Measurements from ENCODE around the gene NELL1. TPM values are rescaled to one million over a fixed set of nuclear protein-coding genes. Genes with fewer than 3 reads are reported as not detected.

Gene NELL1
- total RNA-seq, 1 donor from 2014 or later = not detected

DNA sequence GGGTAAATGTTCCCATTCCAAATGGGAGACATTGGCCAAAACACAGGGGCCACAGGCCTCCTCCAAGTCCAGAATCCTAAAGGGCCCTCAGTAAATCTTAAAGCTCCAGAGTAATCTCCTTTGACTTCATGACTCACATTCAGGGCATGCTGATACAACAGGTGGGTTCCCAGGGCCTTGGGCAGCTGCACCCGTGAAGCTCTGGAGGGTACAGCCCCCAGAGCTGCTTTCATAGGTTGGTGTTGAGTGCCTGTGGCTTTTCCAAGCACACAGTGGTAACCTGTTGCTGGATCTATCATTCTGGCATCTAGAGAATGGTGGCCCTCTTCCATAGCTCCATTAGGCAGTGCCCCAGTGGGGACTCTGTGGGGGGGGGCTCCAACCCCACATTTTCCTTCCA, 54.0 kb downstream of the NELL1 start:
- POLR2A ChIA-PET = no interaction called here
- no peaks in the 10 kb centered on the region for H3K4me1 Mint-ChIP-seq
- intact Hi-C loops (cut with micrococcal nuclease) = no loop called here
- CTCF ChIA-PET = no interaction called here
- TF ChIP-seq, protein P1, sequence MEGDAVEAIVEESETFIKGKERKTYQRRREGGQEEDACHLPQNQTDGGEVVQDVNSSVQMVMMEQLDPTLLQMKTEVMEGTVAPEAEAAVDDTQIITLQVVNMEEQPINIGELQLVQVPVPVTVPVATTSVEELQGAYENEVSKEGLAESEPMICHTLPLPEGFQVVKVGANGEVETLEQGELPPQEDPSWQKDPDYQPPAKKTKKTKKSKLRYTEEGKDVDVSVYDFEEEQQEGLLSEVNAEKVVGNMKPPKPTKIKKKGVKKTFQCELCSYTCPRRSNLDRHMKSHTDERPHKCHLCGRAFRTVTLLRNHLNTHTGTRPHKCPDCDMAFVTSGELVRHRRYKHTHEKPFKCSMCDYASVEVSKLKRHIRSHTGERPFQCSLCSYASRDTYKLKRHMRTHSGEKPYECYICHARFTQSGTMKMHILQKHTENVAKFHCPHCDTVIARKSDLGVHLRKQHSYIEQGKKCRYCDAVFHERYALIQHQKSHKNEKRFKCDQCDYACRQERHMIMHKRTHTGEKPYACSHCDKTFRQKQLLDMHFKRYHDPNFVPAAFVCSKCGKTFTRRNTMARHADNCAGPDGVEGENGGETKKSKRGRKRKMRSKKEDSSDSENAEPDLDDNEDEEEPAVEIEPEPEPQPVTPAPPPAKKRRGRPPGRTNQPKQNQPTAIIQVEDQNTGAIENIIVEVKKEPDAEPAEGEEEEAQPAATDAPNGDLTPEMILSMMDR (IDR thresholded peaks at IDR 0.05) = no peak
- ATAC-seq (ENCODE audit: low read depth) (no peak), DNase-seq (no peak)
- H3K27ac Mint-ChIP-seq = no peak overlapping the region
- no peak overlapping the region for H3K4me3 Mint-ChIP-seq
- no peaks in the 10 kb centered on the region for H3K36me3 Mint-ChIP-seq (ENCODE audit: low read depth)
- H3K27me3 Mint-ChIP-seq = no peaks in the 10 kb centered on the region
- peaks cover 18% of the 10 kb centered on the region for H3K9me3 Mint-ChIP-seq

DNA sequence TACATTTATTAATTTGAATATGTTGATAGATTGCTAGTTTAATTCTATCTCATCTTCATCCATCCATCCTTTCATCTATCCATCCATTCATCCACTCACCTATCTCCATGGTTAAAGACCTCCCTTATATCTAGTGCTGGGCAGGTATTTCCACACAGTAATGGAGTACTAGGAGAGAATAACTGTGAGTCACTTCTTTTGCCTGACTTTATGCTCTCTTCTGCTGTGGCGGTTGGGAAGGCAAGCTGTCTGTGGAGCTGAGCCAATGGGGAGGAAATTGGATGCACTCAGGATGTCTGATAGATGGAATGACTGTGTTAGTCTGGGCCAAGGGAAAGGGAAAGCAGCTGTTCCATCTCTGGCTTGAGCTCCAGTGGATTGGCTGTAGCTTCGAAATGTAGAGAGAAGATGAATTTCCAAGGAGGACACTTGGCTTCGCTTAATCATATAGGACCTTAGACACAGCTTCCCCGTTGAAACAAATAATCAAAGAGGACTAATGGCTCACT, 60.3 kb downstream of the NELL1 start:
- ATAC-seq (ENCODE audit: low read depth) = no peak
- no peaks in the 10 kb centered on the region for H3K36me3 Mint-ChIP-seq (ENCODE audit: low read depth)
- no peaks in the 10 kb centered on the region for H3K4me1 Mint-ChIP-seq
- H3K27me3 Mint-ChIP-seq = no peaks in the 10 kb centered on the region
- DNase-seq = no peak
- intact Hi-C loops (cut with micrococcal nuclease) = no loop called here
- no peak overlapping the region for H3K4me3 Mint-ChIP-seq
- H3K9me3 Mint-ChIP-seq = peaks cover 16% of the 10 kb centered on the region
- ChIA-PET CTCF (no interaction called here), POLR2A (no interaction called here)
- TF ChIP-seq, protein P1 (IDR thresholded peaks at IDR 0.05) = no peak
- no peak overlapping the region for H3K27ac Mint-ChIP-seq

DNA sequence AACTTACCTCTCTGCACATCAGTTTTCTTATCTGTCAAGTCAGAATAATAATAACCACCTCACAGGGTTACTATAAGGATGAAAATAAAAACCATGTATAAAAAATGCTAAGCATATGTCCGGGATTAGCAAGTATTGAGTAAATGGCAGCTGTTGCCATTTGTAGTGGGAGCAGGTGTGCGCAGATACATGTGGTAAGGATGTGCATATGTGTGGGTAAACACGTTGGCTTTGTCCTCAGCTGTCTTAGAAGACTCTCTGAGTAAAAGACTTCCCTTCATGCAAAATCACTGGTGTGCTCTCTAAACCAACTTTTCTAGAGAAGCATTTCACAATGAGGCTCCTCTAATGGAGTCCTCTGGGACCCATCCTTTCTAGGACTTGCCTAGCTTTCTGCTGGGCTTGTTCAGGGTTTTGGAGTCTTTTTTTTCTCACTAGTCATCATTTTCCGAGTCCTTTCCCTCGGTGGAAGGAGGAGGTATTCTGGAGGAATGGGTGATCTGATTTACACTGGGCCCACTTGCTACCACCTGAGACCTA, 62.4 kb downstream of the NELL1 start:
- intact Hi-C loops (cut with micrococcal nuclease) = no loop called here
- H3K27ac Mint-ChIP-seq = no peak overlapping the region
- no peaks in the 10 kb centered on the region for H3K36me3 Mint-ChIP-seq (ENCODE audit: low read depth)
- H3K9me3 Mint-ChIP-seq = peaks cover 7% of the 10 kb centered on the region
- no peaks in the 10 kb centered on the region for H3K27me3 Mint-ChIP-seq
- TF ChIP-seq, protein P1 (IDR thresholded peaks at IDR 0.05) = no peak
- no peak overlapping the region for H3K4me3 Mint-ChIP-seq
- ChIA-PET POLR2A (no interaction called here), CTCF (no interaction called here)
- ATAC-seq (ENCODE audit: low read depth) (no peak), DNase-seq (no peak)
- no peaks in the 10 kb centered on the region for H3K4me1 Mint-ChIP-seq

DNA sequence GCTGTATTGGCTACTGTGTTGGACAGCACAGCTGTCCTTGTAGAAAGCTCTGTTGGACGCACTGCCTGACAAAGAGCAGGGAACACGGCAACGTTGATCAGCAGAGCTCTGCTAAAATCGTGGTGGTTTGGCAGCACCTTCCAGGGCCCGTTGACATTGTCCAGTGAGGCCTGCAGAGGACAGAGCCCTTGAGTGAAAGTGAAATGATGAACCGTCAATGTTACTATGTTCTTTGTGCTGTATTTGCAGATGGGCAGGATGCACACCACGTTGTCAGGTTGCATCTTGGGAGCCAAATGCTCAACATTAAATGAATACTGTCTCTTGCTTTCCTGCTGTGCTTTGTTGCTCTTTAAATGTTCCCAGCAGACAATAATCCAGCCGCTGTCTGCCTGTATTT, 69.7 kb downstream of the NELL1 start:
- intact Hi-C loops (cut with micrococcal nuclease) = no loop called here
- H3K36me3 Mint-ChIP-seq (ENCODE audit: low read depth) = no peaks in the 10 kb centered on the region
- ChIA-PET CTCF (no interaction called here), POLR2A (no interaction called here)
- no peaks in the 10 kb centered on the region for H3K9me3 Mint-ChIP-seq
- TF ChIP-seq, protein P1 (IDR thresholded peaks at IDR 0.05) = no peak
- H3K27ac Mint-ChIP-seq = no peak overlapping the region
- ATAC-seq (ENCODE audit: low read depth) = no peak
- H3K4me3 Mint-ChIP-seq = no peak overlapping the region
- no peak for DNase-seq
- no peaks in the 10 kb centered on the region for H3K4me1 Mint-ChIP-seq
- H3K27me3 Mint-ChIP-seq = no peaks in the 10 kb centered on the region

DNA sequence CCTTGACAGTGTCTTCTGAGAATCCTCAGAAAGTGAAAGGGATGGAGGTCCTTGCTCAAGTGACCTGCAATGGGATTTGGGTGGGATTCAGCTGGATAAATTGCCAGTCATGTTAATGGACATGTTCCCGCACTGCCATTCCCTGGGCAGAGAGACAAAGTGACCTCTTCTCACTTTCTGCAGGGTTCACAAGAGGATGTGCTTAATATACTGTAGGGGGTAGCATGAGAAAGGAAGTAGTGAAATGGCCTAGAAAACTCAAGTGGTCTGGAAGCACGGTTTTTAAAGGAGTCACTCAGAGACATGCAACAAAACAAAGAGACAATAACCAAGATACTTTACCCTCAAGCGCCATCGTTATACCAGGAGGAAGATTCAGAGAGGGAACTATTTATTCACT, 70.2 kb downstream of the NELL1 start:
- CTCF ChIA-PET = no interaction called here

More for the DNA sequence above, 70.2 kb downstream of the NELL1 start:
- POLR2A ChIA-PET = no interaction called here
- H3K4me1 Mint-ChIP-seq = no peaks in the 10 kb centered on the region
- intact Hi-C loops (cut with micrococcal nuclease) = no loop called here
- H3K27ac Mint-ChIP-seq = no peak overlapping the region
- H3K9me3 Mint-ChIP-seq = no peaks in the 10 kb centered on the region
- H3K4me3 Mint-ChIP-seq = no peak overlapping the region
- H3K36me3 Mint-ChIP-seq (ENCODE audit: low read depth) = no peaks in the 10 kb centered on the region
- ATAC-seq (ENCODE audit: low read depth) (no peak), DNase-seq (no peak)
- TF ChIP-seq, protein P1 (IDR thresholded peaks at IDR 0.05) = no peak
- H3K27me3 Mint-ChIP-seq = no peaks in the 10 kb centered on the region
